WTC11 (cell line): Measurements from ENCODE around the gene TNS3.

ENCODE experiments used
- CTCF ChIP-seq: fragments of 200-600 bp; IDR thresholded peaks from 2 replicates; pipeline ENCODE4 v1.8.0; 2022; ENCODE audit warnings: antibody characterized with exemption
- ELF4 ChIP-seq: sonication (generic); formaldehyde crosslinking; IDR thresholded peaks from 2 replicates; pipeline ENCODE4 v1.8.1; 2022; ENCODE audit warnings: low read depth, mild to moderate bottlenecking, moderate library complexity, missing genetic modification reagents
- FOXK1 ChIP-seq: sonication (generic); formaldehyde crosslinking; IDR thresholded peaks from 2 replicates; pipeline ENCODE4 v1.8.0; 2022; ENCODE audit warnings: mild to moderate bottlenecking, moderate library complexity, missing genetic modification reagents
- HMGXB4 ChIP-seq: sonication (generic); formaldehyde crosslinking; IDR thresholded peaks from 2 replicates; pipeline ENCODE4 v1.8.1; 2023; ENCODE audit warnings: mild to moderate bottlenecking, moderate library complexity, missing genetic modification reagents
- SP1 ChIP-seq: sonication (generic); formaldehyde crosslinking; conservative IDR thresholded peaks from 2 replicates; pipeline ENCODE4 v1.8.1; 2022; ENCODE audit warnings: missing genetic modification reagents
- ZNF138 ChIP-seq: sonication (generic); formaldehyde crosslinking; conservative IDR thresholded peaks from 2 replicates; pipeline ENCODE4 v1.8.1; 2022; ENCODE audit warnings: mild to moderate bottlenecking, moderate library complexity, missing genetic modification reagents
- ZNF263 ChIP-seq: sonication (generic); formaldehyde crosslinking; IDR thresholded peaks from 2 replicates; pipeline ENCODE4 v1.8.1; 2022; ENCODE audit warnings: low read depth, mild to moderate bottlenecking, moderate library complexity, missing genetic modification reagents
- TF ChIP-seq, protein P1 (sequence below): sonication (generic); formaldehyde crosslinking; IDR thresholded peaks from 2 replicates; pipeline ENCODE4 v1.8.1; 2023; ENCODE audit warnings: mild to moderate bottlenecking, missing genetic modification reagents, moderate library complexity
- TF ChIP-seq, protein P2 (sequence below): sonication (generic); formaldehyde crosslinking; IDR thresholded peaks from 2 replicates; pipeline ENCODE4 v1.8.0; 2022; ENCODE audit warnings: mild to moderate bottlenecking, missing genetic modification reagents
- TF ChIP-seq, protein P3 (sequence below): sonication (generic); formaldehyde crosslinking; conservative IDR thresholded peaks from 2 replicates; pipeline ENCODE4 v1.8.1; 2022; ENCODE audit warnings: mild to moderate bottlenecking, missing genetic modification reagents

- TF ChIP-seq CTCF, result no peak
- TF ChIP-seq, protein P1, sequence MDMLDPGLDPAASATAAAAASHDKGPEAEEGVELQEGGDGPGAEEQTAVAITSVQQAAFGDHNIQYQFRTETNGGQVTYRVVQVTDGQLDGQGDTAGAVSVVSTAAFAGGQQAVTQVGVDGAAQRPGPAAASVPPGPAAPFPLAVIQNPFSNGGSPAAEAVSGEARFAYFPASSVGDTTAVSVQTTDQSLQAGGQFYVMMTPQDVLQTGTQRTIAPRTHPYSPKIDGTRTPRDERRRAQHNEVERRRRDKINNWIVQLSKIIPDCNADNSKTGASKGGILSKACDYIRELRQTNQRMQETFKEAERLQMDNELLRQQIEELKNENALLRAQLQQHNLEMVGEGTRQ (CRISPR knock-in tag), result no peak
- TF ChIP-seq, protein P2, sequence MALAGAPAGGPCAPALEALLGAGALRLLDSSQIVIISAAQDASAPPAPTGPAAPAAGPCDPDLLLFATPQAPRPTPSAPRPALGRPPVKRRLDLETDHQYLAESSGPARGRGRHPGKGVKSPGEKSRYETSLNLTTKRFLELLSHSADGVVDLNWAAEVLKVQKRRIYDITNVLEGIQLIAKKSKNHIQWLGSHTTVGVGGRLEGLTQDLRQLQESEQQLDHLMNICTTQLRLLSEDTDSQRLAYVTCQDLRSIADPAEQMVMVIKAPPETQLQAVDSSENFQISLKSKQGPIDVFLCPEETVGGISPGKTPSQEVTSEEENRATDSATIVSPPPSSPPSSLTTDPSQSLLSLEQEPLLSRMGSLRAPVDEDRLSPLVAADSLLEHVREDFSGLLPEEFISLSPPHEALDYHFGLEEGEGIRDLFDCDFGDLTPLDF (CRISPR knock-in tag), result no peak
- TF ChIP-seq SP1, result no peak
- TF ChIP-seq, protein P3, sequence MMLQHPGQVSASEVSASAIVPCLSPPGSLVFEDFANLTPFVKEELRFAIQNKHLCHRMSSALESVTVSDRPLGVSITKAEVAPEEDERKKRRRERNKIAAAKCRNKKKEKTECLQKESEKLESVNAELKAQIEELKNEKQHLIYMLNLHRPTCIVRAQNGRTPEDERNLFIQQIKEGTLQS, result no peak
- no peak for TF ChIP-seq ZNF263 (CRISPR knock-in tag)
- TF ChIP-seq FOXK1 (CRISPR knock-in tag), result no peak
- no peak for TF ChIP-seq ELF4 (CRISPR knock-in tag)
- TF ChIP-seq ZNF138 (CRISPR knock-in tag), result no peak
- TF ChIP-seq HMGXB4 (CRISPR knock-in tag), result no peak
These were observed 220.1 kb downstream of the TNS3 start for GRCh38 chr7:47361746-47362215.
